Small intestine (tissue), 7 donors: ENCODE measurements around the gene OSBPL6. TPM values are rescaled to one million over a fixed set of nuclear protein-coding genes. Genes with fewer than 3 reads are reported as not detected.
"Not testable (repeated sequence)": the region's sequence is repeated elsewhere in the genome, so short reads cannot be mapped to it uniquely, and the experiment has no call there.

Experiments used
- DNase-seq, 2 donors: peaks; one replicate each; pipeline versions ENCODE4 v3.0.0 to v3.0.0-alpha.2; 2013
- FAIRE-seq: peaks from 2 replicates; lab custom pipeline; 2012; peaks lifted over from hg19 to GRCh38; lab: Jason Lieb, UNC
- H3K27ac ChIP-seq, 3 donors: one replicate each; pipeline ENCODE4 v1.5.1; 2013; ENCODE audit warnings: low read length in 2 of 3, mild to moderate bottlenecking in 2 of 3, control low read depth in 1 of 3, inconsistent platforms in 1 of 3, low read depth in 1 of 3, moderate library complexity in 1 of 3
- H3K27me3 ChIP-seq, 3 donors: one replicate each; pipeline ENCODE4 v1.6.1; 2013; ENCODE audit warnings: low read length in 3 of 3, inconsistent platforms in 1 of 3; ENCODE audit not compliant: control insufficient read depth in 3 of 3, insufficient read depth in 3 of 3
- H3K36me3 ChIP-seq, 3 donors: one replicate each; pipeline ENCODE4 v1.6.1; 2013; ENCODE audit warnings: low read length in 3 of 3, inconsistent platforms in 1 of 3, low read depth in 1 of 3, mild to moderate bottlenecking in 1 of 3, moderate library complexity in 1 of 3; ENCODE audit not compliant: control insufficient read depth in 3 of 3, insufficient read depth in 2 of 3
- H3K4me1 ChIP-seq, 3 donors: one replicate each; pipeline ENCODE4 v1.6.1; 2013; ENCODE audit warnings: low read length in 2 of 3, inconsistent platforms in 1 of 3, low read depth in 1 of 3, mild to moderate bottlenecking in 1 of 3, moderate library complexity in 1 of 3; ENCODE audit not compliant: control insufficient read depth in 3 of 3, insufficient read depth in 2 of 3
- H3K4me3 ChIP-seq, 3 donors: one replicate each; pipeline ENCODE4 v1.5.1; 2013; ENCODE audit warnings: low read length in 3 of 3, control low read depth in 1 of 3, inconsistent platforms in 1 of 3, low read depth in 1 of 3, mild to moderate bottlenecking in 1 of 3, moderate library complexity in 1 of 3
- H3K9me3 ChIP-seq, 2 donors: one replicate each; pipeline ENCODE4 v1.6.1; 2013; ENCODE audit warnings: low read depth in 1 of 2, low read length in 1 of 2; ENCODE audit not compliant: control insufficient read depth in 2 of 2, insufficient read depth in 1 of 2
- WGBS, 3 donors: extraction: QIAGEN DNeasy Blood & Tissue Kit; methylation state at CpG; one replicate each; pipeline ENCODE4 v1.1.7; 2013; 5-methylcytosine and 5-hydroxymethylcytosine counted together
- polyA plus RNA-seq, 4 donors: library from polyadenylated mRNA; stranded (reverse) in 3 of 4; unstranded in 1 of 4; fragments of 200-250 nt in 3 of 4; fragments of 120-200 nt in 1 of 4; gene quantifications; one replicate each; pipeline versions ENCODE4 v1.2.1 to v1.2.3, GENCODE V29; 2013
- donor health status: healthy with polysubstance abuse.
- donor health status: control.
- donor health status: control.
- donor health status: Bipolar disorder and iron deficiency.
- donor health status: healthy.

OSBPL6 gene
- polyA plus RNA-seq, 4 donors: 0.87 to 4.4 (median 1.5) TPM

DNA sequence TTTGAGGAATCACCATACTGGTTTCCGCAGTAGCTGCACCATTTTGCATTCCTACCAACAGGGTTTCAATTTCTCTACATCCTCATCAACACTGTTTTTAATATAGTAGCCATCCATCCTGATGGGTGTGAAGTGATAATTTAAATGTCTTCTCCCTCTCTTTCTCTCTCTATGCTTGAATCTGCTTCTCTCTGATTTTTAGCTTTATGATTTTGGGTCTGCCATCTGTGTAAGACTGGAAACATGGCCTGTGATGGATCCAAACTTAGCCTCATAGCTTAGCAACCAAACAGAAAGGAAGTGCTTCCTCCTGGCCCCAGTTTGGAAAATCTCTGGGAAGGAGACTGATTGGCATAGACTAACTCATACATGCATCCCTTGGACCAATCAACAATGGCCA lies 33.7 kb upstream of the OSBPL6 start:
- Histone ChIP-seq H3K27me3 (no peaks in the 10 kb centered on the region), H3K4me3 (no peak overlapping the region), H3K27ac (no peak overlapping the region), H3K9me3 (peaks cover 0 to 4% of the 10 kb centered on the region in 2 donors), H3K36me3 (no peaks in the 10 kb centered on the region), H3K4me1 (no peaks in the 10 kb centered on the region)
- WGBS, 3 donors: 93 to 100% (median 94%) methylated on average over 1 of the region's 1 CpG
- no peak for DNase-seq
- no peak for FAIRE-seq

DNA sequence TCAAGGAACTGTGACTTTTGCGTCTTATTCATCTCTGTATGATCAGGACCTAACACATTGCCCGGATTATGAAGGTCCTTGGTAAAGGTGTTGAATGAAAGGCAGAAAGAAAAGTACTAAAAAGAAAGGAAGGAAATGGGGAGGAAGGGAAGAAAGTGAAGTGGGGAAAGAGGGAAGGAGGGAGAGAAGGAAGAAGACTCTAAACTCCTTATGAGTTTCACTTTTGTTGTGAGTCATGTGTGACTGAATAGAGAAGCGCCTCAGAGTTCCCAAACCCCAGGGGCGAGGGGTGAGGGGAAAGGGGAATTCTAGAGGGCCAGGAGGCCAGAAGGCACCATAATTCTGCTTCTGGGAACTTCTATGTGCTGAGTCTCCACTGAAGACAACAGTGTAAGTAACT lies 30.9 kb upstream of the OSBPL6 start:
- WGBS, 3 donors: 59 to 66% (median 61%) methylated on average over 4 of the region's 4 CpGs
- H3K36me3 ChIP-seq: no peaks in the 10 kb centered on the region
- DNase-seq: no peak
- no peak overlapping the region for H3K27ac ChIP-seq
- H3K9me3 ChIP-seq: no peaks in the 10 kb centered on the region
- H3K27me3 ChIP-seq: peaks cover 0 to 2% (median 0%) of the 10 kb centered on the region in 3 donors
- FAIRE-seq: no peak
- no peaks in the 10 kb centered on the region for H3K4me1 ChIP-seq
- no peak overlapping the region for H3K4me3 ChIP-seq

DNA sequence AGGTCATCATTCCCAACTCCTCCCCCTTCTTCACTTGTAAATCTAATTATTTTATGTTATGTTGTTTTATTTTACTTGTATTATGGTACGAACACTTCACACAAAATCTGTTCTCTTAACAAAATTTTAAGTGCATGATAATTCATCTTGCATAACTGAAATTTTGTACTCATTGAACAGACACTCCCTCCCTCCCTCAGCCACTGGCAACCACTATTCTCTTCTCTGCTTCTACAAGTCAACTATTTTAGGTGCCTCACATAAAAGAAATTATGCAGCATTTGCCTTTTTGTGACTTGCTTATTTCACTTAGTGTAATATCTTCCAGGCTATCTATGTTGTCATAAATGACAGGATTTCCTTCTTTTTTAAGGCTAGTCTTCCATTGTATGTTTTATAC lies 30.4 kb upstream of the OSBPL6 start:
- FAIRE-seq: no peak

DNA sequence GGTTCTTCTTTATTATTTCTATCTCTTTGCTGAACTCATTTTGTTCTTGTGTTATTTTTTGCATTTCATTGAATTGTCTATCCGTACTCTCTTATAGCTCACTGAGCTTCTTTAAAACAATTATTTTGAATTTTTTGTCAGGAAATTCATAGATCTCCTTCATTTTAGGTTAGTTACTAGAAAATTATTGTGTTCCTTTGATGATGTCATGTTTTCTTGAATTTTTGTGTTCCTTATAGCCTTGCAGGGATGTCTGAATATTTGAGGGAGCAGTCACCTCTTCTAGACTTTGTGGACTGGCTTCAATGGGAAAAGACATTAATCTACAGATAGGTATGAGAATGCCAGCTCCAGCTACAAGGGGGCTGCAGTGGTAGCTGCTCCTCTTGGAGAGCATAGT lies 20.7 kb upstream of the OSBPL6 start:
- 90 to 100% (median 93%) methylated on average over 1 of the region's 1 CpG for WGBS, 3 donors

More for the DNA sequence above, 30.4 kb upstream of the OSBPL6 start:
- Histone ChIP-seq H3K9me3 (no peaks in the 10 kb centered on the region), H3K36me3 (no peaks in the 10 kb centered on the region), H3K27me3 (peaks cover 0 to 2% (median 0%) of the 10 kb centered on the region in 3 donors), H3K4me3 (no peak overlapping the region), H3K4me1 (no peaks in the 10 kb centered on the region), H3K27ac (no peak overlapping the region)
- WGBS, 3 donors: 0 to 36% (median 33%) methylated on average over 1 of the region's 1 CpG
- no peak for DNase-seq

DNA sequence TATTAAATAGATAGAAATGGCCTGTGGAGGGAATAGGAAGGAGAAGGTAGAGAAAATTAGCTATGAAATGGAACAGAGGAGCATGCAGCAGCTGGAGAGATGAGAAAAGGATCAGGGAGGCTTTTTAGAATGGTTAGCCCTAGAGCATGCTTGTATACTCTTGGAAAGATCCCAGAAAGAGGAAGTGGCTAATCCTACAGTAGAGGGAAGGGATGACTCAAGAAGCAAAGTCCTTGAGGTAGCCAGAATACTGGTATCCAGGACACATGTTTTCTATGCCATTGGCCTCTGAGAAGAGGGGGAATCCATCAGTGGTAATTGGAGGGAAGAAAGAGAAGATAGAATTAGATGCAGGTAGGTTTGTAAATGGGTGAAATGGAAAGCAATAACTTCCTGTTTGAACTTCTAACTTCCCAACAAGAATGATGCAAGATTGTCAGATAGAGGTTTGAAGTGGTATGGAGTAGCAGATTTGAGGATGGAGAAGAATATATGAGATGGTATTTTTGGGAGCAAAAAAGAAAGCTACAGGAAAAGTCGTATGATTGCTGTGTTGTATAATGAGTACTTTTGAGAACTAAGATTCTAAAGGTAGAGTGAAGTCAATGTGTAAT lies 17.1 kb upstream of the OSBPL6 start:
- no peaks in the 10 kb centered on the region for H3K4me1 ChIP-seq
- WGBS, 3 donors: 63 to 77% (median 65%) methylated on average over 1 of the region's 1 CpG
- H3K27me3 ChIP-seq: no peaks in the 10 kb centered on the region
- FAIRE-seq (no peak), DNase-seq (peak; percentile 17 to 29)
- H3K4me3 ChIP-seq: no peak overlapping the region
- H3K36me3 ChIP-seq: no peaks in the 10 kb centered on the region
- H3K9me3 ChIP-seq: no peaks in the 10 kb centered on the region
- H3K27ac ChIP-seq: no peak overlapping the region

More for the DNA sequence above, 20.7 kb upstream of the OSBPL6 start:
- Histone ChIP-seq H3K9me3 (no peaks in the 10 kb centered on the region), H3K4me1 (no peaks in the 10 kb centered on the region), H3K36me3 (no peaks in the 10 kb centered on the region), H3K4me3 (no peak overlapping the region), H3K27ac (no peak overlapping the region), H3K27me3 (no peaks in the 10 kb centered on the region)
- no peak for DNase-seq
- FAIRE-seq: no peak

DNA sequence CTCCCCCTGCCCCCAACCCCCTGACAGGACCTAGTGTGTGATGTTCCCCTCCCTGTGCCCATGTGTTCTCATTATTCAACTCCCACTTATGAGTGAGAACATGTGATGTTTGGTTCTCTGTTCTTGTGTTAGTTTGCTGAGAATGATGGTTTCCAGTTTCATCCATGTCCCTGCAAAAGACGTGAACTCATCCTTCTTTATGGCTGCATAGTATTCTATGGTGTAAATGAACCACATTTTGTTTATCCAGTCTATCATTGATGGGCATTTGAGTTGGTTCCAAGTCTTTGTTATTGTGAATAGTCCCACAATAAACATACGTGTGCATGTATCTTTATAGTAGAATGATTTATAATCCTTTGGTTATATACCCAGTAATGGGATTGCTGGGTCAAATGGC lies 13.7 kb upstream of the OSBPL6 start:
- not testable (repeated sequence) for FAIRE-seq, DNase-seq, H3K9me3 ChIP-seq, H3K27me3 ChIP-seq, H3K27ac ChIP-seq, H3K36me3 ChIP-seq, H3K4me3 ChIP-seq, H3K4me1 ChIP-seq
- 77 to 91% (median 86%) methylated on average over 2 of the region's 2 CpGs for WGBS, 3 donors

DNA sequence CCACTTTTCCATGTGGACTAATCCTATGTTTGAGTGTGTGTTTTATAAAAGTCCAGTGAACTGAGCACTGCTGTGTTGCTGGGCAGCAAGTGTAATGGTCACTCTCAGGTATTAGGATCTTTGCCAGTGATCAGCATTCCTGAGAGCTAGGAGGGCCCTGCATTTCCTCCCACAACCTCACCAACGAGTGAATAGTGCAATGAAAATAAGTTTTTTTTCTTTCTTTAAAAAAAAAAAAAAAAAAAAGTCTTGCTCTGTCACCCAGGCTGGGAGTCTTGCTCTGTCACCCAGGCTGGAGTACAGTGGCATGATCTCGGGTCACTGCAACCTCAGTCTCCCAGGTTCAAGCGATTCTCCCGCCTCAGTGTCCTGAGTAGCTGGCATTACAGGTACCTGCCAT lies 6.5 kb upstream of the OSBPL6 start:
- no peak overlapping the region for H3K27ac ChIP-seq
- 81 to 92% (median 86%) methylated on average over 4 of the region's 4 CpGs for WGBS, 3 donors
- H3K36me3 ChIP-seq: no peaks in the 10 kb centered on the region
- FAIRE-seq: no peak
- no peak overlapping the region for H3K4me3 ChIP-seq
- DNase-seq: no peak
- peaks cover 0 to 9% (median 6%) of the 10 kb centered on the region in 3 donors for H3K27me3 ChIP-seq
- no peaks in the 10 kb centered on the region for H3K9me3 ChIP-seq
- no peaks in the 10 kb centered on the region for H3K4me1 ChIP-seq

DNA sequence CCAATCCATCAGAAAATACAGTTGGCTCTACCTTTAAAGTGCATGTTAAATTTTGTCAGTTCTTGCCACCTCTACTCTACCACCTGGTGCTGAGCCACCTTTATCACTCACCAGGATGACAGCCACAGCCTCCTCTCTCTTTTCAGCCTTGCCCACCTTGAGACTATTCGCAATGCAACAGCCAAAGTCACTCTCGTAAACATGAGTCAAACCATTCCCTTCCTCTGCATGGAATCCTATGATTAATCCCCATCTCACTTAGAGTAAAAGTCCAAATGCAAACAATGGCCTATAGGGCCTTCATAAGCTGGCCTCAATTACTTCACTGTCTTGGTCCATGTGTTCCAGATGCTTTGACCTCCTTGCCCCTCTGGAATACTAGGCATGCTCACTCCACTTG lies 5.8 kb upstream of the OSBPL6 start:
- no peak for FAIRE-seq

More for the DNA sequence above, 5.8 kb upstream of the OSBPL6 start:
- Histone ChIP-seq H3K36me3 (no peaks in the 10 kb centered on the region), H3K4me3 (no peak overlapping the region), H3K9me3 (no peaks in the 10 kb centered on the region), H3K4me1 (no peaks in the 10 kb centered on the region), H3K27ac (no peak overlapping the region), H3K27me3 (peaks cover 0 to 15% (median 6%) of the 10 kb centered on the region in 3 donors)
- WGBS, 3 donors: 92 to 96% (median 95%) methylated on average over 2 of the region's 2 CpGs
- DNase-seq: no peak
